Activated CD4-positive, alpha-beta T cell treated with anti-CD3 and anti-CD28 coated beads for 24 hours (primary cell): Measurements from ENCODE around the gene NT5C1B.

ENCODE experiments used
- DNase-seq, 2 donors: peaks; one replicate each; pipeline ENCODE4 v3.0.0-alpha.2; 2020; ENCODE audit warnings: low read depth in 2 of 2

NT5C1B gene

GRCh38 chr2:18551169-18551568, 38.2 kb downstream of the NT5C1B start:
- DNase-seq: no peak

GRCh38 chr2:18550433-18550832, 38.9 kb downstream of the NT5C1B start:
- no peak for DNase-seq

DNA sequence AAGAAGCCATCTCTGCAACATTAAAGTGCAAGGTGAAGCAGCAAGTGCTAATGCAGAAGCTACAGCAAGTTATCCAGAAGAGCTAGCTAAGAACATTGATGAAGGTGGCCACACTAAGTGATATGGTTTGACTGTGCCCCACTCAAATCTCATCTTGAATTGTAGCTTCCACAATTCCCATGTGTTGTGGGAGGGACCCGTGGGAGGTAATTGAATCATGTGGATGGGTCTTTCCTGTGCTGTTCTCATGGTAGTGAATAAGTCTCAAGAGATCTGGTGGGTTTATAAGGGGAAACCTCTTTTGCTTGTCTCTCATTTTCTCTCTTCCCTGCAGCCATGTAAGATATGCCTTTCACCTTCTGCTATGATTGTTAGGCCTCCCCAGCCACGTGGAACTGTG, 40.3 kb downstream of the NT5C1B start:
- no peak for DNase-seq

DNA sequence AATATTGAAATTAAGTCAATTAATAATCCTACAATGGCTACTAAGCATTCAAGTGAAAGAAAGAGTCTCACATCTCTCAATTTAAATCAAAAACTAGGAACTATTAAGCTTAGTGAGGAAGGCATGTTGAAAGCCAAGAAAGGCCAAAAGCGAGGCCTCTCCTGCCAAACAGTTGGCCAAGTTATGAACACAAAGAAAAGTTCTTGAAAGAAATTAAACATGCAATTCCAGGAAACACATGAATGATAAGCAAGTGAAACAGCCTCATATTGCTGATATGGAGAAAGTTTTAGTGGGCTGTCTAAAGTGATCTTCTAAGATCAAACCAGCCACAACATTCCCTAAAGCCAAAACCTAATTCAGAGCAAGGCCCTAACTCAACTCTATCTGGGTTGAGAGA, 40.7 kb downstream of the NT5C1B start:
- no peak for DNase-seq

- no peak for DNase-seq
Observed at GRCh38 chr2:18546567-18546966, 42.8 kb downstream of the NT5C1B start.

- no peak for DNase-seq
Observed at GRCh38 chr2:18545384-18545783, 44.0 kb downstream of the NT5C1B start.

- DNase-seq: no peak
Observed at GRCh38 chr2:18544171-18544570, 45.2 kb downstream of the NT5C1B start.

- no peak for DNase-seq
Observed at GRCh38 chr2:18540872-18541271, 48.5 kb downstream of the NT5C1B start.

GRCh38 chr2:18536697-18537096, 52.7 kb downstream of the NT5C1B start:
- DNase-seq: no peak

DNA sequence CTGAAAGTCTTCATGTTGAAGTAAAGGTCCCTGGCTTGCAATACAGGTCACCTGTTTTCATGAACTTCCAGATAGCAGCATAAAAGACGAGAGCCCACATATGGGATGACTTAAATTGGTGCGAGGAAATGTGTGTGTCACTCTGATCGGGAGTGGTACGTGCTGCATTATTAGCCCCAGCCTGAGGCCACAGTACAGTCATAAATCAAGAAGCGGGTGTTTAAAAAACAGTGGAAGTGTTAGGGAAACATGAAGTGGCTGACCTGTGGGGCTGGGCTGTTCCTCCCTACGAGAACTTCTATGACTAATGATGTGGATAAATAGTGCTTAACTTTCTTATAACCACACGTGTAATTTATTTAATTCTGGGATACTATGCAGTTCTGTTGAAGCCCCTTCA, 53.3 kb downstream of the NT5C1B start:
- no peak for DNase-seq

GRCh38 chr2:18531194-18531593, 58.2 kb downstream of the NT5C1B start:
- DNase-seq: no peak

GRCh38 chr2:18527822-18528221, 61.5 kb downstream of the NT5C1B start:
- DNase-seq: no peak

- no peak for DNase-seq
Observed at GRCh38 chr2:18527326-18527725, 62.0 kb downstream of the NT5C1B start.

DNA sequence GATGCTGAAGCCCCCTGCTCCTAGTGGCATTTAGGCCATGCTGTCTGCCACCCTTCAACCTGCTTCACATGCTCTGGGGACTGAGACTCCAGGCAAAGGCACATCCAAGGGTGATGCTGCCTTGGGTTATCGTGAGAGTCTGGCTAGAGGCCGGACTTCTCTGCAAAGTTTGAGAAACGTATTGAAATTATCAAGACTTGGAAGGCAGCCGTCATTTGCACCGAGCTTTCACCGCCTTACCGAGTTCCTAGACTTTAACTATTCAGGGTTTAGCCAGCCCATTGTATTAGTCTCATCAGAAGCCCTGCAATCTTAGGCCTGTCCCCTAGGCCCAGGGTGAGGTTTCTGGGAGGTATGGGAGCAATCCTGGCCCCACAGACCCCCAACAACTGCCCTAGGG, 62.9 kb downstream of the NT5C1B start:
- no peak for DNase-seq

GRCh38 chr2:18525852-18526251, 63.5 kb downstream of the NT5C1B start:
- DNase-seq: no peak

DNA sequence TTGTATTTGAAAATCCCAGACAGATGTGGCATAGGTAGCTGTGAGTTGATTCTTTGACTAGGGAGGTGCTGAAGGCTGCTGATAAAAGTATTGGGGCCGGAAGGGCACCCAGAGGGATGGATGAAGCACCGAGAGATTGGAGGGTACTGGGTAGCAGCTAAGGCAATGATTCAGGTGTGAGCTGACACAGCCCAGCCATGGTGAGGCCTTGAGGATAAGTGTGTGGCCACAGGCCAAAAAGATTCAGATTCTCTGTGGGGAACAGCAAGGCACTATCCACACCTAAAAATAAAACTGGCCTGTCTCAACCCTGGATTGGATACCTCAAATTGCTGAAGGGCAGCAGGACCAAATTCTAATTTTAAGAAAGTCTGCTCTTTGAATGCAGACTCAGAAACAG, 64.1 kb downstream of the NT5C1B start:
- DNase-seq: no peak

DNA sequence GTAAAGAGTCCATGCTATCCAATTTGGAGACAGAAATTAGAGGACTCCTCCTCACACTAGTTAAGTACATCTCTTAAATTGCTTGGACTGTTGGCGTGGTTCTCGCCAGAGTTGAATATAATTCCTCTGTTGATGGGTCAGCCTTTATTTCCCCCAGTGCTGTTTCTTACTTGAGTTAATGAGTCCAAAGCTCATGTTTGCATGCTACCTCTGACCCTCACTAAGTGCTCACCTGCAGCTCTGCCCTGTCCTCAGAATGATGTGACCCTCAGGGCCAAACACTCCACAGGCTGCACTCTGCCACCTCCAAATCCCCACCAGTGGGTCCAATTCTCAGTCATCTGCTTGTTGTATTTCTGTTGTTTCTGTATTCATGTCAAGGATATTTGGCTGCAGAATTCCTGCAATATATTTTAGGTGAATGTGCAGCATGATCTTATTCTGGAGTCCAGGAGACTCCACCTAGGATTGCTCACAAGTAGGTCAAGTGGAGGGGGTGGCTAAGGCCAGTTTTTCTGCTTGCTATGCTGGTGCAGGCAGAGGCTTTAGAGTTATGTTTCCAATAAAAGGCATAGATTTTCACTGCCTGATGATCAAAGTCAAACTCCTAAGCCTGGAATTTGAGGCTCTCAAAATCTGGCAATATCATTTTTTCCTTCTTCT, 66.8 kb downstream of the NT5C1B start:
- DNase-seq: no peak

- DNase-seq: peak; percentile 57 to 69
Observed at GRCh38 chr2:18520451-18521425, 68.6 kb downstream of the NT5C1B start.

DNA sequence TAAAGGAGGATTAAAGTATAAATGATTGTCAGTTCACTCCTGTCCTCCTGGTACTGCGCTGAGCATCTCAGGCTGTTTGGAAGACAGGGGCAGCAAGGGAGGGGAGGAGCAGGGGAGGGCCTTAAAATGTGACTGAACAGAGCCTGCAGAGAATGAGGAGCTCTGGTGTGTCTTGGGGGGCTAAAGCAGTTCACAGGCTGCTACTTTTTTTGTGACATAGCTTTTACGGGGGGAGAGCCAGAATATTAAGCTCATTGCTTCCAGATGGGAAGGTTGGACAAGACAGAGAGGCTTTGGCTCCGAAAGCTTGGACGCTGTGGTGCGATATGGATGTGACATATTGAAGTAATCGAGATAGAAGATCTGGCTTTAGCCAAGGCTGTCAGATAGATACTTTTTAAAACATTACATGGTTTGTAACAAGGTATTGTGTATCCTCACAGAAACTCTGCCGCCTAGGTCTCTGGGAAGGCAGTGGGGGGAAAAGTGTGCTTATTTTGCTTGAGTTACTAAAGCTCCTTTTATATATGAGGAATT, 69.4 kb downstream of the NT5C1B start:
- DNase-seq: no peak

- no peak for DNase-seq
Observed at GRCh38 chr2:18518116-18519111, 71.0 kb downstream of the NT5C1B start.

DNA sequence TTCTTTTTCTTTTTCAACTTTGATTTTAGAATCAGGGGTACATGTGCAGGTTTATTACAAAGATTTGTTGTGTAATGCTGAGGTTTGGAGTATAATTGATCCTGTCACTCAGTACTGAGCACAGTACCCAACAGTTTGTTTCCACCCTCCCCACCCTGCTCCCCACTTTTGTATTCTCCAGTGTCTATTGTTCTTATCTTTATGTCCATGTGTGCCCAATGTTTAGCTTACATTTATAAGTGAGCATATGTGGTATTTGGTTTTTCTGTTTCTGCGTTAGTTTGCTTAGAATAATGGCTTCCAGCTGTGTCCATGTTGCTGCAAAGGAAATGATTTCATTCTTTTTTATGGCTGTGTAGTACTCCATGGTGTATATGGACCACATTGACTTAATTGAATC, 72.0 kb downstream of the NT5C1B start:
- DNase-seq: no peak

DNA sequence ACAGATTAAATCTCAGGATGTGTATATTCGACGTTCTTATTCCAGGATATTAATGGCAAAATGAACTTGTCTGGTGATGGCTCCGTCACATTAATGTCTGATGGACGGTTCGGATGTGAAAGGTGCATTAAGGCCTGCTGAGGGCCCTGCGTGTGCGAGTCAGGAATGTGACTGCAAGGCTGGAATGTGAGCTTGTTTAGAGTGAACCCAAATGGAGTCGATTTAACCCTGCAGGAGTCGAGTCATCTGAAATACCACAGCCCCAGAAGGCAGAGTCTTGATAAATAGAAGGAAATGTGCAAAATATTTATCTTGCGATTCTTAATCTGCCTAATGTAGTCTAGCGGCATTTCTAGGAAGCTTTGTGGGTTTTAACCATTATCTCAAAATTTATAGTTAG, 73.3 kb downstream of the NT5C1B start:
- no peak for DNase-seq
